ENCODE measurements around the gene MVP. TPM values are rescaled to one million over a fixed set of nuclear protein-coding genes. Genes with fewer than 3 reads are reported as not detected.
"Not testable (repeated sequence)": the region's sequence is repeated elsewhere in the genome, so short reads cannot be mapped to it uniquely, and the experiment has no call there.

MVP gene
- total RNA-seq, 4 donors from 2014 or later = 101 to 156 (median 123) TPM

GRCh38 chr16:29826342-29826695, 6.1 kb downstream of the MVP start:
- H3K27ac ChIP-seq (replicated peaks in 1 of 4) = peak overlapping the region; percentile 55 to 76 (median 72)
- peaks cover 49 to 90% (median 81%) of the 10 kb centered on the region in 4 donors for H3K4me1 ChIP-seq
- peaks cover 12 to 17% (median 14%) of the 10 kb centered on the region in 4 donors for H3K36me3 ChIP-seq
- no peak overlapping the region for H3K4me3 ChIP-seq
- intact Hi-C loops (cut with DNase I) = no loop called here
- 85% methylated on average over 8 of the region's 8 CpGs for WGBS
- no peaks in the 10 kb centered on the region for H3K9me3 ChIP-seq
- no peak for DNase-seq (ENCODE audit: extremely low spot score)
- TF ChIP-seq, protein P1, sequence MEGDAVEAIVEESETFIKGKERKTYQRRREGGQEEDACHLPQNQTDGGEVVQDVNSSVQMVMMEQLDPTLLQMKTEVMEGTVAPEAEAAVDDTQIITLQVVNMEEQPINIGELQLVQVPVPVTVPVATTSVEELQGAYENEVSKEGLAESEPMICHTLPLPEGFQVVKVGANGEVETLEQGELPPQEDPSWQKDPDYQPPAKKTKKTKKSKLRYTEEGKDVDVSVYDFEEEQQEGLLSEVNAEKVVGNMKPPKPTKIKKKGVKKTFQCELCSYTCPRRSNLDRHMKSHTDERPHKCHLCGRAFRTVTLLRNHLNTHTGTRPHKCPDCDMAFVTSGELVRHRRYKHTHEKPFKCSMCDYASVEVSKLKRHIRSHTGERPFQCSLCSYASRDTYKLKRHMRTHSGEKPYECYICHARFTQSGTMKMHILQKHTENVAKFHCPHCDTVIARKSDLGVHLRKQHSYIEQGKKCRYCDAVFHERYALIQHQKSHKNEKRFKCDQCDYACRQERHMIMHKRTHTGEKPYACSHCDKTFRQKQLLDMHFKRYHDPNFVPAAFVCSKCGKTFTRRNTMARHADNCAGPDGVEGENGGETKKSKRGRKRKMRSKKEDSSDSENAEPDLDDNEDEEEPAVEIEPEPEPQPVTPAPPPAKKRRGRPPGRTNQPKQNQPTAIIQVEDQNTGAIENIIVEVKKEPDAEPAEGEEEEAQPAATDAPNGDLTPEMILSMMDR (IDR thresholded peaks at IDR 0.05) = no peak
- no peak for TF ChIP-seq POLR2A (IDR thresholded peaks at IDR 0.05; ENCODE audit: low read depth)
- no peak for TF ChIP-seq EP300 (IDR thresholded peaks at IDR 0.05)
- no peaks in the 10 kb centered on the region for H3K27me3 ChIP-seq

GRCh38 chr16:29830774-29831173, 10.5 kb downstream of the MVP start:
- 96% methylated on average over 11 of the region's 11 CpGs for WGBS
- TF ChIP-seq POLR2A (IDR thresholded peaks at IDR 0.05; ENCODE audit: low read depth) = no peak
- TF ChIP-seq EP300 (IDR thresholded peaks at IDR 0.05) = no peak
- H3K4me1 ChIP-seq = peaks cover 9 to 46% (median 37%) of the 10 kb centered on the region in 4 donors
- no peak overlapping the region for H3K27ac ChIP-seq (replicated peaks in 1 of 4)
- H3K36me3 ChIP-seq = peaks cover 52 to 62% (median 56%) of the 10 kb centered on the region in 4 donors
- H3K9me3 ChIP-seq = no peaks in the 10 kb centered on the region
- DNase-seq (ENCODE audit: extremely low spot score) = no peak
- no peaks in the 10 kb centered on the region for H3K27me3 ChIP-seq
- intact Hi-C loops (cut with DNase I) = no loop called here
- H3K4me3 ChIP-seq = no peak overlapping the region

GRCh38 chr16:29831490-29831889, 11.2 kb downstream of the MVP start:
- Histone ChIP-seq H3K27ac (replicated peaks in 1 of 4) (no peak overlapping the region), H3K27me3 (no peaks in the 10 kb centered on the region), H3K9me3 (no peaks in the 10 kb centered on the region), H3K4me3 (no peak overlapping the region), H3K36me3 (peaks cover 58 to 69% (median 63%) of the 10 kb centered on the region in 4 donors), H3K4me1 (peaks cover 2 to 39% (median 30%) of the 10 kb centered on the region in 4 donors)
- no peak for DNase-seq (ENCODE audit: extremely low spot score)
- WGBS = 90% methylated on average over 2 of the region's 2 CpGs
- intact Hi-C loops (cut with DNase I) = no loop called here
- TF ChIP-seq POLR2A (IDR thresholded peaks at IDR 0.05; ENCODE audit: low read depth) = no peak
- TF ChIP-seq EP300 (IDR thresholded peaks at IDR 0.05) = no peak
- TF ChIP-seq, protein P1 (IDR thresholded peaks at IDR 0.05) = no peak
- no peak for TF ChIP-seq POLR2AphosphoS5 (IDR thresholded peaks at IDR 0.05)

- H3K27ac ChIP-seq (replicated peaks in 1 of 4); H3K27me3 ChIP-seq; intact Hi-C loops (cut with DNase I); H3K4me3 ChIP-seq; H3K9me3 ChIP-seq; DNase-seq (ENCODE audit: extremely low spot score): not testable (repeated sequence)
- 95% methylated on average over 4 of the region's 4 CpGs for WGBS
- peaks cover 0 to 21% (median 15%) of the 10 kb centered on the region in 4 donors for H3K4me1 ChIP-seq
- peaks cover 71 to 86% (median 80%) of the 10 kb centered on the region in 4 donors for H3K36me3 ChIP-seq
Observed at GRCh38 chr16:29833219-29833618, 13.0 kb downstream of the MVP start.

- WGBS = 91% methylated on average over 5 of the region's 5 CpGs
- no peak for TF ChIP-seq EP300 (IDR thresholded peaks at IDR 0.05)
- TF ChIP-seq POLR2A (IDR thresholded peaks at IDR 0.05; ENCODE audit: low read depth) = no peak
- no peak for TF ChIP-seq POLR2AphosphoS5 (IDR thresholded peaks at IDR 0.05)
- TF ChIP-seq, protein P1 (IDR thresholded peaks at IDR 0.05) = no peak
- H3K4me3 ChIP-seq = no peak overlapping the region
- no peak overlapping the region for H3K27ac ChIP-seq (replicated peaks in 1 of 4)
- H3K27me3 ChIP-seq = no peaks in the 10 kb centered on the region
- intact Hi-C loops (cut with DNase I) = no loop called here
- DNase-seq (ENCODE audit: extremely low spot score) = no peak
- H3K36me3 ChIP-seq = peaks cover 71 to 95% (median 88%) of the 10 kb centered on the region in 4 donors
- peaks cover 0 to 13% (median 7%) of the 10 kb centered on the region in 4 donors for H3K4me1 ChIP-seq
- H3K9me3 ChIP-seq = no peaks in the 10 kb centered on the region
Observed at GRCh38 chr16:29834079-29834478, 13.8 kb downstream of the MVP start.

- Histone ChIP-seq H3K9me3 (no peaks in the 10 kb centered on the region), H3K4me3 (no peak overlapping the region), H3K27me3 (no peaks in the 10 kb centered on the region), H3K4me1 (peaks cover 0 to 5% (median 0%) of the 10 kb centered on the region in 4 donors), H3K36me3 (peaks cover 75 to 98% (median 91%) of the 10 kb centered on the region in 4 donors), H3K27ac (replicated peaks in 1 of 4) (no peak overlapping the region)
- 88% methylated on average over 7 of the region's 7 CpGs for WGBS
- no peak for DNase-seq (ENCODE audit: extremely low spot score)
- intact Hi-C loops (cut with DNase I) = no loop called here
- TF ChIP-seq EP300 (IDR thresholded peaks at IDR 0.05) = no peak
- TF ChIP-seq POLR2AphosphoS5 (IDR thresholded peaks at IDR 0.05) = no peak
- TF ChIP-seq, protein P1 (IDR thresholded peaks at IDR 0.05) = no peak
- no peak for TF ChIP-seq POLR2A (IDR thresholded peaks at IDR 0.05; ENCODE audit: low read depth)
Observed at GRCh38 chr16:29835926-29836325, 15.7 kb downstream of the MVP start.
